GM23338 (cell line): ENCODE results near the gene NTM. TPM values are rescaled to one million over a fixed set of nuclear protein-coding genes. Genes with fewer than 3 reads are reported as not detected.

Experiments used
- ATAC-seq: fragments of 200-7000 bp; cut with Tn5 transposase; 3 replicates; pipeline ENCODE4 v1.9.1; 2020
- DNase-seq: peaks from one replicate; pipeline ENCODE4 v3.0.0-alpha.2; 2015; ENCODE audit warnings: low spot score
- H2AFZ ChIP-seq: fragments of 200-600 bp; sonication (generic); 2 replicates; pipeline ENCODE4 v1.8.0; 2016; ENCODE audit warnings: antibody characterized with exemption, mild to moderate bottlenecking, moderate library complexity
- H3F3A ChIP-seq: fragments of 200-600 bp; sonication (generic); replicated peaks from 2 replicates; pipeline ENCODE4 v1.8.0; 2017; ENCODE audit warnings: antibody characterized with exemption, mixed run types, low read depth
- H3K27ac ChIP-seq: fragments of 200-600 bp; sonication (generic); 2 replicates; pipeline ENCODE4 v1.6.1; 2016; ENCODE audit warnings: low read depth
- H3K27me3 ChIP-seq: fragments of 200-600 bp; sonication (generic); 2 replicates; pipeline ENCODE4 v1.8.0; 2016; ENCODE audit warnings: mild to moderate bottlenecking, mixed run types, moderate library complexity; ENCODE audit not compliant: insufficient read depth
- H3K36me3 ChIP-seq: fragments of 200-600 bp; sonication (generic); 2 replicates; pipeline ENCODE4 v1.8.0; 2016; ENCODE audit warnings: mild to moderate bottlenecking; ENCODE audit not compliant: insufficient read depth
- H3K4me1 ChIP-seq: fragments of 200-600 bp; sonication (generic); 2 replicates; pipeline ENCODE4 v1.8.0; 2016; ENCODE audit warnings: mild to moderate bottlenecking, moderate library complexity; ENCODE audit not compliant: insufficient read depth
- H3K4me2 ChIP-seq: fragments of 200-600 bp; sonication (generic); 2 replicates; pipeline ENCODE4 v1.7.1; 2017; ENCODE audit warnings: mixed run types
- H3K4me3 ChIP-seq: fragments of 200-600 bp; sonication (generic); 2 replicates; pipeline ENCODE4 v1.6.1; 2016; ENCODE audit warnings: mixed run types
- H3K79me2 ChIP-seq: fragments of 200-600 bp; sonication (generic); replicated peaks from 2 replicates; pipeline ENCODE4 v1.8.0; 2017; ENCODE audit warnings: mild to moderate bottlenecking; ENCODE audit not compliant: insufficient read depth
- H3K9me2 ChIP-seq: fragments of 200-600 bp; sonication (generic); 2 replicates; pipeline ENCODE4 v1.8.0; 2017; ENCODE audit not compliant: insufficient read depth
- H4K20me1 ChIP-seq: fragments of 200-600 bp; sonication (generic); replicated peaks from 2 replicates; pipeline ENCODE4 v1.8.0; 2017; ENCODE audit warnings: mild to moderate bottlenecking; ENCODE audit not compliant: insufficient read depth
- H3K27ac Mint-ChIP-seq: 2 replicates; pipeline ENCODE4 v1.8.0; 2020; ENCODE audit warnings: inconsistent platforms, mild to moderate bottlenecking, moderate library complexity, mixed read lengths
- H3K27me3 Mint-ChIP-seq: 3 replicates; pipeline ENCODE4 v1.8.0; 2022; ENCODE audit warnings: low read depth, mild to moderate bottlenecking, moderate library complexity, mixed read lengths, inconsistent platforms; ENCODE audit not compliant: insufficient read depth, poor library complexity
- H3K36me3 Mint-ChIP-seq: 3 replicates; pipeline ENCODE4 v1.8.0; 2021; ENCODE audit warnings: low read depth, mild to moderate bottlenecking, inconsistent platforms, moderate library complexity, mixed read lengths
- H3K4me1 Mint-ChIP-seq: 3 replicates; pipeline ENCODE4 v1.8.0; 2020; ENCODE audit warnings: mild to moderate bottlenecking, inconsistent platforms, mixed read lengths
- H3K4me3 Mint-ChIP-seq: 3 replicates; pipeline ENCODE4 v1.8.0; 2021; ENCODE audit warnings: moderate library complexity, mild to moderate bottlenecking, inconsistent platforms, mixed read lengths
- H3K9me3 Mint-ChIP-seq: 3 replicates; pipeline ENCODE4 v1.8.0; 2020; ENCODE audit warnings: moderate library complexity, mild to moderate bottlenecking, inconsistent platforms, mixed read lengths
- CREB1 ChIP-seq: fragments of 250-450 bp; sonication (Bioruptor Pico); IDR thresholded peaks from 2 replicates; pipeline ENCODE4 v1.5.0; 2020; ENCODE audit warnings: low read depth, mild to moderate bottlenecking, moderate library complexity
- EZH2phosphoT487 ChIP-seq: fragments of 200-600 bp; sonication (generic); IDR thresholded peaks from one replicate; pipeline ENCODE4 v1.8.1; 2018; ENCODE audit warnings: antibody characterized with exemption; ENCODE audit not compliant: unreplicated experiment
- NANOG ChIP-seq: IDR thresholded peaks from 2 replicates; pipeline ENCODE4 v1.6.1; 2016; ENCODE audit warnings: antibody characterized with exemption, borderline replicate concordance
- POLR2AphosphoS5 ChIP-seq: IDR thresholded peaks from 2 replicates; pipeline ENCODE4 v1.6.1; 2016; ENCODE audit warnings: antibody characterized with exemption, low read depth
- REST ChIP-seq: IDR thresholded peaks from one replicate; pipeline ENCODE4 v1.6.1; 2018; ENCODE audit warnings: antibody characterized with exemption; ENCODE audit not compliant: unreplicated experiment
- ZNF114 ChIP-seq: fragments of 250-450 bp; sonication (Bioruptor Pico); IDR thresholded peaks from 2 replicates; pipeline ENCODE4 v1.5.0; 2020; ENCODE audit warnings: mild to moderate bottlenecking, moderate library complexity
- ZNF331 ChIP-seq: fragments of 250-450 bp; sonication (Bioruptor Pico); IDR thresholded peaks from 2 replicates; pipeline ENCODE4 v1.5.0; 2020; ENCODE audit warnings: low read depth, mild to moderate bottlenecking, moderate library complexity
- polyA plus RNA-seq: library from polyadenylated mRNA; unstranded; fragments of >200 nt; fragmentation: Nextera tagmentation; extraction: Ambion mirVana; gene quantifications from 2 replicates; pipeline ENCODE4 v1.2.1, GENCODE V29; 2016
- total RNA-seq: library from RNA; depleted of rRNA; stranded (reverse); fragments of >200 nt; shearing (Covaris generic); gene quantifications from 2 replicates; pipeline ENCODE4 v1.2.3, GENCODE V29; 2014
- TF ChIP-seq, protein P1 (sequence below), 2 experiments: fragments of 200-600 bp in 1 of 2; sonication (generic) in 1 of 2; conservative IDR thresholded peaks; 2 replicates each; pipeline versions ENCODE4 v1.5.1 to v1.6.1; 2016 to 2017; ENCODE audit warnings: antibody characterized with exemption in 2 of 2, low read depth in 2 of 2, mild to moderate bottlenecking in 2 of 2, moderate library complexity in 1 of 2

Gene NTM
- total and polyA plus RNA-seq, 2 experiments from 2014 or later: 10.6 to 14.6 TPM

- Mint-ChIP-seq H3K27ac (no peak overlapping the region), H3K36me3 (no peaks in the 10 kb centered on the region), H3K4me3 (no peak overlapping the region), H3K27me3 (peaks cover 21% of the 10 kb centered on the region), H3K4me1 (peaks cover 11% of the 10 kb centered on the region), H3K9me3 (no peaks in the 10 kb centered on the region)
- Histone ChIP-seq H3K79me2 (no peaks in the 10 kb centered on the region), H3K27me3 (peaks cover 15% of the 10 kb centered on the region), H3K4me1 (no peaks in the 10 kb centered on the region), H4K20me1 (no peaks in the 10 kb centered on the region), H3K27ac (no peak overlapping the region), H3K36me3 (no peaks in the 10 kb centered on the region), H3K4me2 (peak overlapping the region; percentile 71), H3K9me2 (no peaks in the 10 kb centered on the region), H3K4me3 (peak overlapping the region; percentile 42; the same call in 1 of the 2 replicates), H2AFZ (peak overlapping the region; percentile 87; the same call in 1 of the 2 replicates), H3F3A (no peaks in the 10 kb centered on the region)
- ATAC-seq: peak; percentile 68
- peak; percentile 82 for DNase-seq
- no peak for TF ChIP-seq ZNF114 (CRISPR knock-in tag)
- 0 out of 2 replicates have a peak, but pooled peaks have one; percentile 14 for TF ChIP-seq CREB1 (CRISPR knock-in tag)
- TF ChIP-seq, protein P1, sequence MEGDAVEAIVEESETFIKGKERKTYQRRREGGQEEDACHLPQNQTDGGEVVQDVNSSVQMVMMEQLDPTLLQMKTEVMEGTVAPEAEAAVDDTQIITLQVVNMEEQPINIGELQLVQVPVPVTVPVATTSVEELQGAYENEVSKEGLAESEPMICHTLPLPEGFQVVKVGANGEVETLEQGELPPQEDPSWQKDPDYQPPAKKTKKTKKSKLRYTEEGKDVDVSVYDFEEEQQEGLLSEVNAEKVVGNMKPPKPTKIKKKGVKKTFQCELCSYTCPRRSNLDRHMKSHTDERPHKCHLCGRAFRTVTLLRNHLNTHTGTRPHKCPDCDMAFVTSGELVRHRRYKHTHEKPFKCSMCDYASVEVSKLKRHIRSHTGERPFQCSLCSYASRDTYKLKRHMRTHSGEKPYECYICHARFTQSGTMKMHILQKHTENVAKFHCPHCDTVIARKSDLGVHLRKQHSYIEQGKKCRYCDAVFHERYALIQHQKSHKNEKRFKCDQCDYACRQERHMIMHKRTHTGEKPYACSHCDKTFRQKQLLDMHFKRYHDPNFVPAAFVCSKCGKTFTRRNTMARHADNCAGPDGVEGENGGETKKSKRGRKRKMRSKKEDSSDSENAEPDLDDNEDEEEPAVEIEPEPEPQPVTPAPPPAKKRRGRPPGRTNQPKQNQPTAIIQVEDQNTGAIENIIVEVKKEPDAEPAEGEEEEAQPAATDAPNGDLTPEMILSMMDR (conservative IDR thresholded peaks at IDR 0.05; ENCODE audit: low read depth in 2 of 2): peak; percentile 77 to 86
- no peak for TF ChIP-seq EZH2phosphoT487
Measured at GRCh38 chr11:131688048-131688693, 317.8 kb downstream of the NTM start.

- Histone ChIP-seq H3F3A (no peaks in the 10 kb centered on the region), H3K4me3 (no peak overlapping the region), H3K27me3 (peaks cover 26% of the 10 kb centered on the region), H3K4me1 (peaks cover 3% of the 10 kb centered on the region; the same call in 1 of the 2 replicates), H3K79me2 (no peaks in the 10 kb centered on the region), H3K27ac (no peak overlapping the region), H3K36me3 (no peaks in the 10 kb centered on the region), H2AFZ (no peak overlapping the region), H4K20me1 (no peaks in the 10 kb centered on the region), H3K4me2 (no peak overlapping the region), H3K9me2 (no peaks in the 10 kb centered on the region)
- Mint-ChIP-seq H3K4me3 (no peak overlapping the region), H3K27ac (no peak overlapping the region), H3K36me3 (no peaks in the 10 kb centered on the region), H3K4me1 (peaks cover 7% of the 10 kb centered on the region), H3K27me3 (peaks cover 27% of the 10 kb centered on the region), H3K9me3 (no peaks in the 10 kb centered on the region)
- DNase-seq: no peak
- no peak for ATAC-seq
- TF ChIP-seq POLR2AphosphoS5: no peak
- TF ChIP-seq ZNF331 (CRISPR knock-in tag): no peak
- no peak for TF ChIP-seq NANOG
- no peak for TF ChIP-seq ZNF114 (CRISPR knock-in tag)
- TF ChIP-seq REST: no peak
Measured at GRCh38 chr11:131689049-131689925, 318.9 kb downstream of the NTM start.
